OCI-LY7 (cell line): ENCODE measurements around the gene PPP2R3B. TPM values are rescaled to one million over a fixed set of nuclear protein-coding genes. Genes with fewer than 3 reads are reported as not detected.

Experiments
- BruUV-seq: library from RNA; stranded (reverse); fragments of 400-500 nt; replicated peaks from 2 replicates; lab custom pipeline; 2021; lab: Mats Ljungman, UMichigan
- CTCF ChIA-PET: fragments of 300-600 bp; sonication (Branson Sonifier 250); formaldehyde crosslinking; loops from one replicate; lab custom pipeline; 2022; ENCODE audit warnings: antibody characterized with exemption; ENCODE audit not compliant: unreplicated experiment; lab: Charles Lee
- POLR2A ChIA-PET: fragments of 300-600 bp; sonication (Branson Sonifier 250); formaldehyde crosslinking; loops from one replicate; lab custom pipeline; 2022; ENCODE audit warnings: antibody characterized with exemption; lab: Charles Lee
- DNase-seq: peaks from one replicate; pipeline ENCODE4 v3.0.0-alpha.2; 2015; ENCODE audit warnings: low spot score
- H2AFZ ChIP-seq: fragments of 200-600 bp; sonication (generic), shearing (Covaris generic); 2 replicates; pipeline ENCODE4 v1.6.1; 2014; ENCODE audit warnings: mild to moderate bottlenecking, antibody characterized with exemption, low read length, moderate library complexity
- H3K27ac ChIP-seq: fragments of 200-600 bp; sonication (generic); 2 replicates; pipeline ENCODE4 v1.5.1; 2014; ENCODE audit warnings: mixed run types, low read depth, mild to moderate bottlenecking, moderate library complexity, low read length, inconsistent platforms; ENCODE audit not compliant: poor library complexity, severe bottlenecking
- H3K36me3 ChIP-seq: fragments of 200-600 bp; sonication (generic); 2 replicates; pipeline ENCODE4 v1.6.1; 2014; ENCODE audit warnings: mild to moderate bottlenecking, antibody characterized with exemption, low read length, moderate library complexity, mixed read lengths; ENCODE audit not compliant: insufficient read depth
- H3K4me1 ChIP-seq: fragments of 200-600 bp; sonication (generic); 2 replicates; pipeline ENCODE4 v1.5.1; 2014; ENCODE audit warnings: mild to moderate bottlenecking, low read length; ENCODE audit not compliant: insufficient read depth, poor library complexity, severe bottlenecking
- H3K4me2 ChIP-seq: fragments of 200-600 bp; sonication (generic); 2 replicates; pipeline ENCODE4 v1.6.1; 2014; ENCODE audit warnings: mild to moderate bottlenecking, low read length
- H3K4me3 ChIP-seq: fragments of 200-600 bp; sonication (generic); 2 replicates; pipeline ENCODE4 v1.5.1; 2014; ENCODE audit warnings: mild to moderate bottlenecking, low read depth, low read length; ENCODE audit not compliant: poor library complexity, severe bottlenecking
- H3K79me2 ChIP-seq: fragments of 200-600 bp; sonication (generic); 2 replicates; pipeline ENCODE4 v1.6.1; 2016; ENCODE audit warnings: low read depth, mild to moderate bottlenecking, low read length, moderate library complexity, mixed read lengths; ENCODE audit not compliant: insufficient read depth
- H3K9me2 ChIP-seq: fragments of 200-600 bp; sonication (generic); 2 replicates; pipeline ENCODE4 v1.6.1; 2016; ENCODE audit warnings: mild to moderate bottlenecking, low read length, mixed read lengths; ENCODE audit not compliant: insufficient read depth
- H3K9me3 ChIP-seq: fragments of 200-600 bp; sonication (generic); 2 replicates; pipeline ENCODE4 v1.6.1; 2014; ENCODE audit warnings: mild to moderate bottlenecking, mixed run types, low read length, mixed read lengths
- H4K20me1 ChIP-seq: fragments of 200-600 bp; sonication (generic); 2 replicates; pipeline ENCODE4 v1.6.1; 2014; ENCODE audit warnings: mild to moderate bottlenecking, antibody characterized with exemption, low read length, moderate library complexity, mixed read lengths; ENCODE audit not compliant: insufficient read depth
- EZH2phosphoT487 ChIP-seq: fragments of 200-600 bp; sonication (generic); IDR thresholded peaks from 2 replicates; pipeline ENCODE4 v1.6.1; 2018; ENCODE audit warnings: low read depth, borderline replicate concordance, mild to moderate bottlenecking, mixed run types, antibody characterized with exemption, low read length, moderate library complexity, mixed read lengths
- intact Hi-C: fragments of 100-400 bp; cut with micrococcal nuclease; formaldehyde crosslinking; loops from one replicate; pipeline ENCODE4 v1.10.0; 2022; ENCODE audit not compliant: unreplicated experiment
- total RNA-seq, 2 experiments: library from RNA; depleted of rRNA in 1 of 2; stranded (reverse); fragments of >200 nt in 1 of 2; shearing (Covaris generic) in 1 of 2; gene quantifications; 2 replicates each; pipeline ENCODE4 v1.2.3, GENCODE V29; 2014 to 2022
- TF ChIP-seq, protein P1 (sequence below): fragments of 200-600 bp; sonication (generic); conservative IDR thresholded peaks from 2 replicates; pipeline ENCODE4 v1.5.1; 2014; ENCODE audit warnings: mild to moderate bottlenecking, antibody characterized with exemption, low read length, moderate library complexity, mixed read lengths

Gene PPP2R3B
- total RNA-seq, 2 experiments from 2014 or later, result 270 to 342 TPM

DNA sequence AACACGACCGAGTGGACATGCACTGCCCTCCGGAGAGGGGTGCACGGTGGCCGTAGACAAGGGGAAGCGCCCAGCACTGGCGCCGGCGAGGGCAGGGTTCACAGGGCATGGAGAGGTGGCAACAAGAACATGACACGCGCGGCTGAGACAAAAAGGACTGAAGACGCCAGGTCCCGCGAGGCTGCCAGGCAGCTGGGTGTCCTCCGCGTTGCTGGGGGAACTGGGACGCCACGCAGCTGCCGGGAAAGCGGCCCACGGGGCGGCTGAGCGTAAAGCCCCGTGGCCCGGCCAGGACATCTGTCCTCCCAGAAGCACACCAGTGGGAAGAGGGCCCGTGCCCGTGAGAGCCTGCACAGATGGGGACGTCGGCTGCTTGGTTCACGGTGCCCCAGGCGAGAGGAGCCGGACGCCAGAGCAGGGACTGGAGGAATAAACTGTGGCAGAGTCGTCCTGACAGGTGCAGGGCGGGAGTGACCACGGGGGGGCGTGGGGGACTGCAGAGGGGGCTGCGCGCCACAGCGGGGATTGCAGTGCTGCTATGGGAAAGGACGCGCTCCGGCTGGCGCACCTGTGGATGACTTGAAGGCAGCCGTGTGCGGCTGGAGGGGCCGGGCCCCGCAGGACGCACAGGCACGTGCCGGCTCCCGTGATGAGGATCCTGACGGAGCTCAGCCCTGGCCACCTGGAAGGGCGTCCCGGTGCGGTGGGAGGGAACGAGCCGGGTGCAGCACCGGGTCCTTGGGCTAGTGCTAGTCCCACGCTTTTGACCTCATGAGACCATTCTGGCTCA lies 36.0 kb downstream of the PPP2R3B start:
- Histone ChIP-seq H4K20me1 (no peaks in the 10 kb centered on the region), H3K4me1 (no peaks in the 10 kb centered on the region), H3K79me2 (peaks cover 45% of the 10 kb centered on the region; the same call in 1 of the 2 replicates), H2AFZ (no peak overlapping the region), H3K9me3 (no peaks in the 10 kb centered on the region), H3K27ac (no peak overlapping the region), H3K36me3 (peaks cover 93% of the 10 kb centered on the region), H3K4me3 (no peak overlapping the region), H3K4me2 (no peak overlapping the region), H3K9me2 (no peaks in the 10 kb centered on the region)
- CTCF ChIA-PET, result no interaction called here
- intact Hi-C loops, result no loop called here
- no peak for TF ChIP-seq EZH2phosphoT487
- TF ChIP-seq, protein P1, sequence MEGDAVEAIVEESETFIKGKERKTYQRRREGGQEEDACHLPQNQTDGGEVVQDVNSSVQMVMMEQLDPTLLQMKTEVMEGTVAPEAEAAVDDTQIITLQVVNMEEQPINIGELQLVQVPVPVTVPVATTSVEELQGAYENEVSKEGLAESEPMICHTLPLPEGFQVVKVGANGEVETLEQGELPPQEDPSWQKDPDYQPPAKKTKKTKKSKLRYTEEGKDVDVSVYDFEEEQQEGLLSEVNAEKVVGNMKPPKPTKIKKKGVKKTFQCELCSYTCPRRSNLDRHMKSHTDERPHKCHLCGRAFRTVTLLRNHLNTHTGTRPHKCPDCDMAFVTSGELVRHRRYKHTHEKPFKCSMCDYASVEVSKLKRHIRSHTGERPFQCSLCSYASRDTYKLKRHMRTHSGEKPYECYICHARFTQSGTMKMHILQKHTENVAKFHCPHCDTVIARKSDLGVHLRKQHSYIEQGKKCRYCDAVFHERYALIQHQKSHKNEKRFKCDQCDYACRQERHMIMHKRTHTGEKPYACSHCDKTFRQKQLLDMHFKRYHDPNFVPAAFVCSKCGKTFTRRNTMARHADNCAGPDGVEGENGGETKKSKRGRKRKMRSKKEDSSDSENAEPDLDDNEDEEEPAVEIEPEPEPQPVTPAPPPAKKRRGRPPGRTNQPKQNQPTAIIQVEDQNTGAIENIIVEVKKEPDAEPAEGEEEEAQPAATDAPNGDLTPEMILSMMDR, result no peak
- POLR2A ChIA-PET, result no interaction called here
- BruUV-seq, result no TSS peak
- DNase-seq, result no peak

DNA sequence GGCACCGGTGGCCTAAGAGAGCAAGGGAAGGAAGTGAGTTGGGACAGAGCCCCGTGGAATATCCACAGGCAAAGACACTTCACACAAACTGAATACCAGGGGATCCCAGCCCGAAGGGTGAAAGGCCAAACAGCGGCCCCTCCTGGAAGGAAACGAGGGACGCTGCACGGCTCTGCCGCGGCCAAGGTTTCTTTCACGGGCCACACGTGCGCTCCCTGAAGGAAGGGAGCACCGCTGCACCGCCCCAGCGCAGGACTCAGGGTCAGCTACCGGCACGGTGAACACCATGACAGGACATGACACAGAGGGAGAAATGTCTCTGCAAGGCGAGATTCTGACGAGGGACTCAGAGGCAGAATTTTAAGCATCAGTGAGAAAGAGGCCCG lies 36.6 kb downstream of the PPP2R3B start:
- Histone ChIP-seq H3K4me3 (no peak overlapping the region), H3K4me1 (no peaks in the 10 kb centered on the region), H3K4me2 (no peak overlapping the region), H2AFZ (no peak overlapping the region), H3K79me2 (peaks cover 39% of the 10 kb centered on the region; the same call in 1 of the 2 replicates), H3K36me3 (peaks cover 92% of the 10 kb centered on the region), H3K9me2 (no peaks in the 10 kb centered on the region), H4K20me1 (no peaks in the 10 kb centered on the region), H3K9me3 (no peaks in the 10 kb centered on the region), H3K27ac (no peak overlapping the region)
- intact Hi-C loops, result no loop called here
- no TSS peak for BruUV-seq
- ChIA-PET POLR2A (no interaction called here), CTCF (no interaction called here)
- DNase-seq, result no peak
- no peak for TF ChIP-seq EZH2phosphoT487
- TF ChIP-seq, protein P1, result no peak

GRCh38 chrX:349702-350101 lies 37.0 kb downstream of the PPP2R3B start:
- H3K4me2 ChIP-seq, result no peak overlapping the region
- H4K20me1 ChIP-seq, result no peaks in the 10 kb centered on the region
- peaks cover 92% of the 10 kb centered on the region for H3K36me3 ChIP-seq
- no peak overlapping the region for H3K4me3 ChIP-seq
- H2AFZ ChIP-seq, result no peak overlapping the region
- ChIA-PET CTCF (no interaction called here), POLR2A (no interaction called here)
- intact Hi-C loops, result no loop called here
- BruUV-seq, result no TSS peak
- no peaks in the 10 kb centered on the region for H3K9me2 ChIP-seq
- no peak for TF ChIP-seq EZH2phosphoT487
- TF ChIP-seq, protein P1, result no peak
- no peaks in the 10 kb centered on the region for H3K9me3 ChIP-seq
- no peaks in the 10 kb centered on the region for H3K4me1 ChIP-seq
- DNase-seq, result no peak
- H3K79me2 ChIP-seq, result peaks cover 35% of the 10 kb centered on the region; the same call in 1 of the 2 replicates
- H3K27ac ChIP-seq, result no peak overlapping the region
